SK-N-SH treated with all-trans-retinoic acid at 6 μM for 48 hours (cell line): ENCODE results near the gene EEIG1.

Experiments
- ATAC-seq: fragments of 200-7000 bp; cut with Tn5 transposase; 3 replicates; pipeline ENCODE4 v1.9.1; 2020; ENCODE audit warnings: mild to moderate bottlenecking, moderate library complexity
- ARNTL ChIP-seq: fragments of 450-650 bp; formaldehyde crosslinking; IDR thresholded peaks from 2 replicates; pipeline ENCODE4 v1.5.0; 2020; ENCODE audit warnings: low read depth, mild to moderate bottlenecking, moderate library complexity, borderline replicate concordance
- BACH2 ChIP-seq: fragments of 250-450 bp; sonication (Bioruptor Pico); IDR thresholded peaks from 2 replicates; pipeline ENCODE4 v1.9.0; 2021; ENCODE audit warnings: mild to moderate bottlenecking, borderline replicate concordance
- CSDC2 ChIP-seq: fragments of 250-450 bp; sonication (Bioruptor Pico); IDR thresholded peaks from 2 replicates; pipeline ENCODE4 v1.5.0; 2020; ENCODE audit warnings: mild to moderate bottlenecking, moderate library complexity
- ESRRG ChIP-seq: fragments of 250-450 bp; sonication (Bioruptor Pico); IDR thresholded peaks from 2 replicates; pipeline ENCODE4 v1.6.1; 2021; ENCODE audit warnings: mild to moderate bottlenecking
- GLIS3 ChIP-seq: fragments of 250-450 bp; sonication (Bioruptor Pico); IDR thresholded peaks from 2 replicates; pipeline ENCODE4 v1.5.0; 2020; ENCODE audit warnings: mild to moderate bottlenecking, moderate library complexity
- ISL1 ChIP-seq: fragments of 250-450 bp; sonication (Bioruptor Pico); IDR thresholded peaks from 2 replicates; pipeline ENCODE4 v2.1.2; 2022; ENCODE audit warnings: mild to moderate bottlenecking, moderate library complexity
- OSR1 ChIP-seq: fragments of 250-450 bp; sonication (Bioruptor Pico); IDR thresholded peaks from 2 replicates; pipeline ENCODE4 v1.8.0; 2022; ENCODE audit warnings: moderate library complexity, mild to moderate bottlenecking, inconsistent platforms
- PATZ1 ChIP-seq: fragments of 250-450 bp; sonication (Bioruptor Pico); IDR thresholded peaks from 2 replicates; pipeline ENCODE4 v1.8.0; 2020; ENCODE audit warnings: mild to moderate bottlenecking, moderate library complexity, borderline replicate concordance
- PPARA ChIP-seq: fragments of 250-450 bp; sonication (Bioruptor Pico); IDR thresholded peaks from 2 replicates; pipeline ENCODE4 v1.5.0; 2020; ENCODE audit warnings: mild to moderate bottlenecking, borderline replicate concordance
- RARB ChIP-seq: fragments of 250-450 bp; sonication (Bioruptor Pico); IDR thresholded peaks from 2 replicates; pipeline ENCODE4 v1.8.0; 2021; ENCODE audit warnings: mild to moderate bottlenecking, moderate library complexity
- SNAI2 ChIP-seq: fragments of 250-450 bp; sonication (Bioruptor Pico); IDR thresholded peaks from 2 replicates; pipeline ENCODE4 v1.5.0; 2020; ENCODE audit warnings: mild to moderate bottlenecking, moderate library complexity
- TCF4 ChIP-seq: fragments of 250-450 bp; sonication (Bioruptor Pico); IDR thresholded peaks from 2 replicates; pipeline ENCODE4 v1.8.0; 2021; ENCODE audit warnings: mild to moderate bottlenecking, moderate library complexity, borderline replicate concordance
- TOX ChIP-seq: fragments of 250-450 bp; sonication (Bioruptor Pico); IDR thresholded peaks from 2 replicates; pipeline ENCODE4 v1.8.0; 2021; ENCODE audit warnings: mild to moderate bottlenecking, moderate library complexity, borderline replicate concordance
- ZFP3 ChIP-seq: fragments of 250-450 bp; sonication (Bioruptor Pico); IDR thresholded peaks from 2 replicates; pipeline ENCODE4 v1.5.0; 2020; ENCODE audit warnings: mild to moderate bottlenecking, moderate library complexity
- ZFP30 ChIP-seq: fragments of 450-650 bp; formaldehyde crosslinking; IDR thresholded peaks from 2 replicates; pipeline ENCODE4 v1.5.0; 2022; ENCODE audit warnings: mild to moderate bottlenecking, moderate library complexity
- ZNF565 ChIP-seq: fragments of 450-650 bp; formaldehyde crosslinking; conservative IDR thresholded peaks from 2 replicates; pipeline ENCODE4 v1.5.0; 2020; ENCODE audit warnings: low read depth, mild to moderate bottlenecking, moderate library complexity
- ZNF70 ChIP-seq: fragments of 450-650 bp; formaldehyde crosslinking; IDR thresholded peaks from 2 replicates; pipeline ENCODE4 v1.5.0; 2020; ENCODE audit warnings: mild to moderate bottlenecking, moderate library complexity
- ZNF8 ChIP-seq: fragments of 450-650 bp; formaldehyde crosslinking; IDR thresholded peaks from 2 replicates; pipeline ENCODE4 v1.5.0; 2020; ENCODE audit warnings: mild to moderate bottlenecking, moderate library complexity
- TF ChIP-seq, protein P1 (sequence below): fragments of 250-450 bp; sonication (Bioruptor Pico); IDR thresholded peaks from 2 replicates; pipeline ENCODE4 v1.8.0; 2021; ENCODE audit warnings: low read depth, mild to moderate bottlenecking, moderate library complexity, borderline replicate concordance
- TF ChIP-seq, protein P2 (sequence below): fragments of 250-450 bp; sonication (Bioruptor Pico); IDR thresholded peaks from 2 replicates; pipeline ENCODE4 v1.5.1; 2021; ENCODE audit warnings: mild to moderate bottlenecking, moderate library complexity
- TF ChIP-seq, protein P3 (sequence below): fragments of 250-450 bp; sonication (Bioruptor Pico); IDR thresholded peaks from 2 replicates; pipeline ENCODE4 v1.5.1; 2020; ENCODE audit warnings: low read depth, mild to moderate bottlenecking, moderate library complexity

The EEIG1 gene

GRCh38 chr9:127947841-127948710, 32.7 kb downstream of the EEIG1 start (continued):
- TF ChIP-seq, protein P1, sequence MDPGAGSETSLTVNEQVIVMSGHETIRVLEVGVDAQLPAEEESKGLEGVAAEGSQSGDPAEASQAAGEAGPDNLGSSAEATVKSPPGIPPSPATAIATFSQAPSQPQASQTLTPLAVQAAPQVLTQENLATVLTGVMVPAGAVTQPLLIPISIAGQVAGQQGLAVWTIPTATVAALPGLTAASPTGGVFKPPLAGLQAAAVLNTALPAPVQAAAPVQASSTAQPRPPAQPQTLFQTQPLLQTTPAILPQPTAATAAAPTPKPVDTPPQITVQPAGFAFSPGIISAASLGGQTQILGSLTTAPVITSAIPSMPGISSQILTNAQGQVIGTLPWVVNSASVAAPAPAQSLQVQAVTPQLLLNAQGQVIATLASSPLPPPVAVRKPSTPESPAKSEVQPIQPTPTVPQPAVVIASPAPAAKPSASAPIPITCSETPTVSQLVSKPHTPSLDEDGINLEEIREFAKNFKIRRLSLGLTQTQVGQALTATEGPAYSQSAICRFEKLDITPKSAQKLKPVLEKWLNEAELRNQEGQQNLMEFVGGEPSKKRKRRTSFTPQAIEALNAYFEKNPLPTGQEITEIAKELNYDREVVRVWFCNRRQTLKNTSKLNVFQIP = no peak
- TF ChIP-seq ISL1 = no peak
- TF ChIP-seq OSR1 = no peak
- no peak for TF ChIP-seq PATZ1 (CRISPR knock-in tag)
- TF ChIP-seq ZFP3 (CRISPR knock-in tag) = no peak

DNA sequence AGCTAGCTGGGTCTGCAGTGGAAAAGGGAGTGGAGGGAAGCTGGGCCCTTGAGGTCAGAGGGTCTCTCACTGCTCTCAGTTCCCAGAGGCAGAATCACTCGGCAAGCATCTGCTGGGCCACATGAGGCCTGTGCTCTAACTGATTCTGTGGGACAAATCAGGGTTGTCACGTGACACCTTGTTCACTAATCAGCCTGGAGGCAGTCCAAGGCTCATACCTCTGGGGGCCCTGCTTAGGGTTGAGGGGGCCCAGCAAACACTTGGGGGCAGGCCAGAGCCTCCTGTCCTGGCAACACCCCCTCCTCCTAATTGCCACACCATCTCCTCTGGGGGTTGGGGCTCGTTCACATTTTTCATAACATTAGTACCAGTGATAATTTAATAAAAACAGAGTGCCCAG, 34.1 kb downstream of the EEIG1 start:
- no peak for ATAC-seq
- TF ChIP-seq OSR1 = no peak
- TF ChIP-seq CSDC2 (CRISPR knock-in tag) = no peak
- TF ChIP-seq ESRRG = no peak
- TF ChIP-seq ARNTL = no peak
- TF ChIP-seq ZNF8 (CRISPR knock-in tag) = no peak
- TF ChIP-seq, protein P2, sequence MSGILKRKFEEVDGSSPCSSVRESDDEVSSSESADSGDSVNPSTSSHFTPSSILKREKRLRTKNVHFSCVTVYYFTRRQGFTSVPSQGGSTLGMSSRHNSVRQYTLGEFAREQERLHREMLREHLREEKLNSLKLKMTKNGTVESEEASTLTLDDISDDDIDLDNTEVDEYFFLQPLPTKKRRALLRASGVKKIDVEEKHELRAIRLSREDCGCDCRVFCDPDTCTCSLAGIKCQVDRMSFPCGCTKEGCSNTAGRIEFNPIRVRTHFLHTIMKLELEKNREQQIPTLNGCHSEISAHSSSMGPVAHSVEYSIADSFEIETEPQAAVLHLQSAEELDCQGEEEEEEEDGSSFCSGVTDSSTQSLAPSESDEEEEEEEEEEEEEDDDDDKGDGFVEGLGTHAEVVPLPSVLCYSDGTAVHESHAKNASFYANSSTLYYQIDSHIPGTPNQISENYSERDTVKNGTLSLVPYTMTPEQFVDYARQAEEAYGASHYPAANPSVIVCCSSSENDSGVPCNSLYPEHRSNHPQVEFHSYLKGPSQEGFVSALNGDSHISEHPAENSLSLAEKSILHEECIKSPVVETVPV (CRISPR knock-in tag) = no peak

DNA sequence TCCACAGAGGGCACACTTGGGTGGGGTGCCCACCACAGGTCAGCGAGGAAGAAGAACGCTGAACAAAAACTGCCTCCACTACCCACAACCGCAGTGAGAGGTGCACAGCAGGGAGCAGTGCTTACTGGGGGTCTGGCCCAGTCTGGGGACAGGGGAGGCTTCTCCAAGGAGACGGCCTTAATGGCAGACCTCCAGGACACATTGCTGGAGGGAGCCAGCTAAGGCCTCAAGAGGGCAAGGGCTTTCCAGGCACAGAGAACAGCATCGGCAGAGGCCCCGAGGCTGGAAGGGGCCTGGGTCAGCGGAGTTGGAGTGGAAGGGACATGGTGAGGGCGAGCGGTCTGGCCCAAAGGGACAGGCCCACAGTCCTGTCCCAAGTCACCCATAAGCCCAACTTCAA, 34.8 kb downstream of the EEIG1 start:
- TF ChIP-seq TOX (CRISPR knock-in tag) (no peak), PPARA (no peak), ZFP3 (CRISPR knock-in tag) (no peak), ZNF565 (CRISPR knock-in tag) (no peak), RARB (no peak), OSR1 (no peak), CSDC2 (CRISPR knock-in tag) (no peak), ZFP30 (no peak), ARNTL (no peak)

GRCh38 chr9:127945338-127945737, 35.5 kb downstream of the EEIG1 start:
- no peak for ATAC-seq
- TF ChIP-seq BACH2 (CRISPR knock-in tag) = no peak
- TF ChIP-seq OSR1 = no peak
- TF ChIP-seq ZFP3 (CRISPR knock-in tag) = no peak
- TF ChIP-seq ZNF8 (CRISPR knock-in tag) = no peak
- TF ChIP-seq ESRRG = no peak
- TF ChIP-seq GLIS3 (CRISPR knock-in tag) = no peak
- no peak for TF ChIP-seq TOX (CRISPR knock-in tag)
- no peak for TF ChIP-seq ARNTL
- TF ChIP-seq ISL1 = no peak
- no peak for TF ChIP-seq ZFP30
- no peak for TF ChIP-seq RARB
- TF ChIP-seq, protein P1 = no peak
- TF ChIP-seq PATZ1 (CRISPR knock-in tag) = no peak
- no peak for TF ChIP-seq TCF4
- no peak for TF ChIP-seq ZNF70 (CRISPR knock-in tag)
- no peak for TF ChIP-seq SNAI2
- no peak for TF ChIP-seq PPARA
- no peak for TF ChIP-seq ZNF565 (CRISPR knock-in tag)
- TF ChIP-seq, protein P2 (CRISPR knock-in tag) = no peak
- TF ChIP-seq, protein P3, sequence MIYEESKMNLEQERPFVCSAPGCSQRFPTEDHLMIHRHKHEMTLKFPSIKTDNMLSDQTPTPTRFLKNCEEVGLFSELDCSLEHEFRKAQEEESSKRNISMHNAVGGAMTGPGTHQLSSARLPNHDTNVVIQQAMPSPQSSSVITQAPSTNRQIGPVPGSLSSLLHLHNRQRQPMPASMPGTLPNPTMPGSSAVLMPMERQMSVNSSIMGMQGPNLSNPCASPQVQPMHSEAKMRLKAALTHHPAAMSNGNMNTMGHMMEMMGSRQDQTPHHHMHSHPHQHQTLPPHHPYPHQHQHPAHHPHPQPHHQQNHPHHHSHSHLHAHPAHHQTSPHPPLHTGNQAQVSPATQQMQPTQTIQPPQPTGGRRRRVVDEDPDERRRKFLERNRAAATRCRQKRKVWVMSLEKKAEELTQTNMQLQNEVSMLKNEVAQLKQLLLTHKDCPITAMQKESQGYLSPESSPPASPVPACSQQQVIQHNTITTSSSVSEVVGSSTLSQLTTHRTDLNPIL (CRISPR knock-in tag) = no peak

More for the DNA sequence above, 34.8 kb downstream of the EEIG1 start:
- ATAC-seq = no peak
